ENCODE results near the gene DOHH.
"Not testable (repeated sequence)": the region's sequence is repeated elsewhere in the genome, so short reads cannot be mapped to it uniquely, and the experiment has no call there.

Gene DOHH

DNA sequence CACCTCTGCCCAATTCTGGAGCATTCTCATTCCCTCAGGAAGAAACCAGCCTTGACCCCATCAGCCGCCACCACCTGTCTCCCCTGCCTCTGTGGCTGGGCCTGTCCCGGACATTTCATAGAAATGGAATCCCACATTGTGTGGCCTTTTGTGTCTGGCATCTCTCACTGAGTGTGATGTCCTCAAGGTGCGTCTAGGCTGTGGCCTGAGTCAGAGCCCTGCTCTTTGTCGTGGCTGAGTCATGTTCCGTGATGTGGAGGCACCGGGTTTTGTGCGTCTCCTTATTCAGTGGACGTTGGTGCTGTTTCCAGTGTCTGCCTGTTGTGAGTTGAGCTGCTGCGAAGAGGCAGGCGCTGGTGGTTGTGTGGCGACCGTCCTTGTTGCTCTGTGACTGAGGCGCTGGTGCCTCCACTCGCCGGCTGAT lies 9.1 kb upstream of the DOHH start:
- Histone ChIP-seq H3K27ac (no peak overlapping the region), H3K4me3 (ENCODE audit: low read depth, low read length) (no peak overlapping the region), H3K9me3 (ENCODE audit: control insufficient read depth, low read length) (no peaks in the 10 kb centered on the region), H3K4me2 (ENCODE audit: low read length) (no peak overlapping the region), H2AFZ (no peak overlapping the region), H3K27me3 (ENCODE audit: control insufficient read depth, insufficient read depth, low read length) (no peaks in the 10 kb centered on the region), H3K79me2 (peaks cover 83% of the 10 kb centered on the region), H3K4me1 (peaks cover 15% of the 10 kb centered on the region), H3K36me3 (ENCODE audit: control insufficient read depth, insufficient read depth, low read length) (no peaks in the 10 kb centered on the region), H3K9ac (no peak overlapping the region)
- TF ChIP-seq, protein P1, sequence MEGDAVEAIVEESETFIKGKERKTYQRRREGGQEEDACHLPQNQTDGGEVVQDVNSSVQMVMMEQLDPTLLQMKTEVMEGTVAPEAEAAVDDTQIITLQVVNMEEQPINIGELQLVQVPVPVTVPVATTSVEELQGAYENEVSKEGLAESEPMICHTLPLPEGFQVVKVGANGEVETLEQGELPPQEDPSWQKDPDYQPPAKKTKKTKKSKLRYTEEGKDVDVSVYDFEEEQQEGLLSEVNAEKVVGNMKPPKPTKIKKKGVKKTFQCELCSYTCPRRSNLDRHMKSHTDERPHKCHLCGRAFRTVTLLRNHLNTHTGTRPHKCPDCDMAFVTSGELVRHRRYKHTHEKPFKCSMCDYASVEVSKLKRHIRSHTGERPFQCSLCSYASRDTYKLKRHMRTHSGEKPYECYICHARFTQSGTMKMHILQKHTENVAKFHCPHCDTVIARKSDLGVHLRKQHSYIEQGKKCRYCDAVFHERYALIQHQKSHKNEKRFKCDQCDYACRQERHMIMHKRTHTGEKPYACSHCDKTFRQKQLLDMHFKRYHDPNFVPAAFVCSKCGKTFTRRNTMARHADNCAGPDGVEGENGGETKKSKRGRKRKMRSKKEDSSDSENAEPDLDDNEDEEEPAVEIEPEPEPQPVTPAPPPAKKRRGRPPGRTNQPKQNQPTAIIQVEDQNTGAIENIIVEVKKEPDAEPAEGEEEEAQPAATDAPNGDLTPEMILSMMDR (IDR thresholded peaks at IDR 0.05), result no peak

DNA sequence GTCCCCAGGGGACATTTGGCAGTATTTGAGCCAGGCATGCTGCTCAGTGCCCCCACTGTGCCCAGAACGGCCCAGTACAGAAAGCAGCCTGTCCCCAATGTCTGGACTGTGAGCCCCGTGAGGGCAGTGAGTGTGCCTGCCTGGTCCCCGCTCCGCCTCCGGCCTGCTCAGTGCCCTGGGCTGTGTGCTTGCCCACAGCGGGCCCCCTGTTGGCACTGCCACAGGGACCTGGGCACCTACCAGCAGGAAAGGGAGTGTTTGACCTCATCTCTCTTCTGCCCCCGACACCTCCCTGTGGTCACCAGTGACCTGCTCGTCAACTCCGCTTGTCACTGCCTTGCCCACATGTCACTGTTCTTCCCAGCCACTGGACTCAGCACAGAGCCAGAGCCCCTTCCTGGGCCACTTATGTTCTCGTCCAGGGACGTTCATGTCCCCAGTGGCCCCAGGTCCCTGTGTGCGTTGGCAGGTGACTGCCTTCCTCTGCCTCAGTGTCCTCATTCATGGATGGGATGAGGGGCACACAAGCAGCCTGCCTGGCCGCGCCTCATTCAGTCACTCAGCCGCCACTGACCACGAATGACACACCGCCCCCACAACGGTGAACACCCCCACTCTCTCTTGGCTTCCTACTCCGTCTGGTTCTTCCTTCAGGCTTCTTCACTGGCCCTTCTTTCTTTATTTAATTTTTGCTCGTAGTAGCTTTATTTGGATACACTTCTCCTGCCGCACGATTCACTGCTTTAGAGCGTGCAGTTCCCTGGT lies 8.5 kb upstream of the DOHH start:
- no peak overlapping the region for H3K9ac ChIP-seq
- H3K4me1 ChIP-seq, result peaks cover 15% of the 10 kb centered on the region
- peaks cover 77% of the 10 kb centered on the region for H3K79me2 ChIP-seq
- TF ChIP-seq, protein P1 (IDR thresholded peaks at IDR 0.05), result no peak
- no peak overlapping the region for H3K4me3 ChIP-seq (ENCODE audit: low read depth, low read length)
- no peaks in the 10 kb centered on the region for H3K36me3 ChIP-seq (ENCODE audit: control insufficient read depth, insufficient read depth, low read length)
- H3K9me3 ChIP-seq (ENCODE audit: control insufficient read depth, low read length), result no peaks in the 10 kb centered on the region
- H2AFZ ChIP-seq, result no peak overlapping the region
- no peak overlapping the region for H3K27ac ChIP-seq
- H3K27me3 ChIP-seq (ENCODE audit: control insufficient read depth, insufficient read depth, low read length), result no peaks in the 10 kb centered on the region
- no peak overlapping the region for H3K4me2 ChIP-seq (ENCODE audit: low read length)

DNA sequence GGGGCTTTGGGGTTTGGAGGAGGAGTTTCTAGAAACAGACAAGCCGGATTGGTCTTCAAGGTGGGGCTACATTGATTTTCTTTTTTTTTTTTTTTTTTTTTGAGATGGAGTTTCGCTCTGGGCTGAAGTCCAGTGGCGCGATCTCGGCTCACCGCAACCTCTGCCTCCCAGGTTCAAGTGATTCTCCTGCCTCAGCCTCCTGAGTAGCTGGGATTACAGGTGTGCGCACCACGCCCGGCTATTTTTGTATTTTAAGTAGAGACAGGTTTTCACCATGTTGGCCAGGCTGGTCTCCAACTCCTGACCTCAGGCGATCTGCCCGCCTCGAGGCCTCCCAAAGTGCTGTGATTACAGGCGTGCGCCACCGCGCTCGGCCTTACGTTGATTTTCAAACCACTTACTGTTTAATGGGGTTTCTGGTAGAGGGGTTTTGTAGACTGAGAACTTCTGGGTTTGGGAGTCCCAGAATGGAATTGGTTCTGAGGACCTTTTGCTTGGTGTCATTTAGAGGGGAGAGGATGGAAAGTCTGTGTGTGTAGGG lies 7.7 kb upstream of the DOHH start:
- not testable (repeated sequence) for H3K36me3 ChIP-seq (ENCODE audit: control insufficient read depth, insufficient read depth, low read length); H2AFZ ChIP-seq; H3K9ac ChIP-seq; H3K27me3 ChIP-seq (ENCODE audit: control insufficient read depth, insufficient read depth, low read length); H3K27ac ChIP-seq; H3K9me3 ChIP-seq (ENCODE audit: control insufficient read depth, low read length); H3K4me2 ChIP-seq (ENCODE audit: low read length); H3K4me3 ChIP-seq (ENCODE audit: low read depth, low read length)
- peaks cover 15% of the 10 kb centered on the region for H3K4me1 ChIP-seq
- H3K79me2 ChIP-seq, result peaks cover 69% of the 10 kb centered on the region

DNA sequence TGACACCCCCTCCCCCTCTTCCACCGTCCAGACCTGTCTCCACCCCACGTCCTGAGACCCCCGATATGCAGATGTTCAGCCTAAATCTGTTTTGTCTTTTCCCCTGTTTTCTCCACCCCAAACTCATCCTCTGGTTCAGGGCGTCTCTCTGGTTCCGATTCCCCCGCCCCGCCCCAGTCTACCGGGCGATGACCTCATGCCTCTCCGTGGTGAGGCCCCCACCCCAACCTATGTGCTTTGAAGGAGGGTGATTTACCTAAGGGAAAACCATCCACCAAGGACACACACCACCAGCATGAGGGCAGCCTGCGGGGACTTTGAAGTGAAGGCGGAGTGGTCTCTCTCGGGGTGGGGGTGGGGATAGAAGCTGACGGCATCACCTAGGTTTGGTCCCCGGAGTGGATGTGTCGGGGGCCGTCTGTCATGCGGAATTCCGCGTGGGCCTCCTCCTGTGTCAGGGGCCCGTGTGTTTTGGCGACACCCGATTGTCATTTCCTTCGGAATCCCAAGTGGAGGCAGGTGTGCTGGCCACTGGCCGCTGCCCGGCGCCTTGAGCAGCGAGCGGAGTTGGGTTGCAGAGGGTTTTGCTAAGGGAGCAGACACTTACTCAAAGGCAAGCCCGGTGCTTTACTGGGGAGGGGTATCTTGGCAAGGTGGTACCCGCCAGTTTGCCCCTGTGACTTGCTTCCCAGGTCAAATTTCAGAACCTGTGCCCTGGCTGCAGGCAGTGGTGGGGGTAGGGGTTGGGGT lies 7.1 kb upstream of the DOHH start:
- Histone ChIP-seq H3K4me2 (ENCODE audit: low read length) (peak overlapping the region; percentile 79), H3K36me3 (ENCODE audit: control insufficient read depth, insufficient read depth, low read length) (no peaks in the 10 kb centered on the region), H3K4me3 (ENCODE audit: low read depth, low read length) (peak overlapping the region; percentile 75), H2AFZ (peak overlapping the region; percentile 50), H3K27me3 (ENCODE audit: control insufficient read depth, insufficient read depth, low read length) (no peaks in the 10 kb centered on the region), H3K79me2 (peaks cover 63% of the 10 kb centered on the region), H3K27ac (peak overlapping the region; percentile 51), H3K4me1 (peaks cover 13% of the 10 kb centered on the region), H3K9me3 (ENCODE audit: control insufficient read depth, low read length) (no peaks in the 10 kb centered on the region), H3K9ac (no peak overlapping the region)
- TF ChIP-seq, protein P1 (IDR thresholded peaks at IDR 0.05), result no peak
